Parathyroid adenoma (tissue), 2 donors: ENCODE results near the gene CATSPERE.
"Not testable (repeated sequence)": the region's sequence is repeated elsewhere in the genome, so short reads cannot be mapped to it uniquely, and the experiment has no call there.

Experiments used
- H2AFZ ChIP-seq: fragments of 300-600 bp; sonication (generic); one replicate; pipeline ENCODE4 v1.7.0; 2017; ENCODE audit warnings: antibody characterized with exemption, mild to moderate bottlenecking
- H3K27ac ChIP-seq: fragments of 300-600 bp; sonication (generic); one replicate; pipeline ENCODE4 v1.7.0; 2017
- H3K27me3 ChIP-seq: fragments of 300-600 bp; sonication (generic); one replicate; pipeline ENCODE4 v1.7.0; 2017; ENCODE audit warnings: low read length; ENCODE audit not compliant: control insufficient read depth, insufficient read depth
- H3K36me3 ChIP-seq: fragments of 300-600 bp; sonication (generic); one replicate; pipeline ENCODE4 v1.7.0; 2017; ENCODE audit warnings: low read length; ENCODE audit not compliant: control insufficient read depth, insufficient read depth
- H3K4me1 ChIP-seq: fragments of 300-600 bp; sonication (generic); one replicate; pipeline ENCODE4 v1.7.0; 2017; ENCODE audit warnings: control low read depth
- H3K4me2 ChIP-seq: fragments of 300-600 bp; sonication (generic); one replicate; pipeline ENCODE4 v1.7.0; 2017; ENCODE audit warnings: low read length
- H3K4me3 ChIP-seq: fragments of 300-600 bp; sonication (generic); one replicate; pipeline ENCODE4 v1.7.0; 2017; ENCODE audit warnings: low read depth, low read length
- H3K79me2 ChIP-seq: fragments of 300-600 bp; sonication (generic); one replicate; pipeline ENCODE4 v1.7.0; 2017; ENCODE audit warnings: control low read depth
- H3K9ac ChIP-seq: fragments of 300-600 bp; sonication (generic); one replicate; pipeline ENCODE4 v1.7.0; 2017; ENCODE audit warnings: mild to moderate bottlenecking
- H3K9me3 ChIP-seq: fragments of 300-600 bp; sonication (generic); one replicate; pipeline ENCODE4 v1.7.0; 2017; ENCODE audit warnings: low read length; ENCODE audit not compliant: control insufficient read depth
- TF ChIP-seq, protein P1 (sequence below): fragments of 300-600 bp; sonication (generic); IDR thresholded peaks from one replicate; pipeline ENCODE4 v1.7.0; 2017; ENCODE audit warnings: antibody characterized with exemption, mild to moderate bottlenecking
- donor health status: primary hyperparathyroidism.

The CATSPERE gene

DNA sequence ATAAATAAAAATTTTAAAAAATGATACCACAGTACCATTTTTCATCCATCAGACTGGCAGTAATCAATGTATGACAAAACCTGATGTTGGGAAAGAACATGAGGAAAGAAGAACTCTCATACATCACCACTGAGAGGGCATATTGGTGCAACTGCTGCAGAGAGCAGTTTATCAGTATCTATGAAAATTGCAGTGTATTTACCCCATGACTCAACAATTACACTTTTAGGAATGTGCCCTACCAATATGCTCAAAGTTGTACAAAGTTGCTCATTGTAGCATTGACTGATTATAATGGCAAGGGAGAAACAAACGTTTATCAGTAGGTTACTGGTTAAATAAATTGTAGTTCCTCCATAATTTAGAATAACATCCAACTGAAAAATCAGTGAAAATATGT is 36.7 kb downstream of the CATSPERE start:
- Histone ChIP-seq H3K79me2 (no peaks in the 10 kb centered on the region), H3K27me3 (no peaks in the 10 kb centered on the region), H3K4me3 (no peak overlapping the region), H3K9me3 (no peaks in the 10 kb centered on the region), H2AFZ (no peak overlapping the region), H3K27ac (no peak overlapping the region), H3K4me2 (no peak overlapping the region), H3K36me3 (no peaks in the 10 kb centered on the region), H3K4me1 (no peaks in the 10 kb centered on the region), H3K9ac (no peak overlapping the region)
- TF ChIP-seq, protein P1, sequence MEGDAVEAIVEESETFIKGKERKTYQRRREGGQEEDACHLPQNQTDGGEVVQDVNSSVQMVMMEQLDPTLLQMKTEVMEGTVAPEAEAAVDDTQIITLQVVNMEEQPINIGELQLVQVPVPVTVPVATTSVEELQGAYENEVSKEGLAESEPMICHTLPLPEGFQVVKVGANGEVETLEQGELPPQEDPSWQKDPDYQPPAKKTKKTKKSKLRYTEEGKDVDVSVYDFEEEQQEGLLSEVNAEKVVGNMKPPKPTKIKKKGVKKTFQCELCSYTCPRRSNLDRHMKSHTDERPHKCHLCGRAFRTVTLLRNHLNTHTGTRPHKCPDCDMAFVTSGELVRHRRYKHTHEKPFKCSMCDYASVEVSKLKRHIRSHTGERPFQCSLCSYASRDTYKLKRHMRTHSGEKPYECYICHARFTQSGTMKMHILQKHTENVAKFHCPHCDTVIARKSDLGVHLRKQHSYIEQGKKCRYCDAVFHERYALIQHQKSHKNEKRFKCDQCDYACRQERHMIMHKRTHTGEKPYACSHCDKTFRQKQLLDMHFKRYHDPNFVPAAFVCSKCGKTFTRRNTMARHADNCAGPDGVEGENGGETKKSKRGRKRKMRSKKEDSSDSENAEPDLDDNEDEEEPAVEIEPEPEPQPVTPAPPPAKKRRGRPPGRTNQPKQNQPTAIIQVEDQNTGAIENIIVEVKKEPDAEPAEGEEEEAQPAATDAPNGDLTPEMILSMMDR, result no peak

- H3K9ac ChIP-seq, H3K4me3 ChIP-seq, H3K36me3 ChIP-seq, H3K27me3 ChIP-seq, H3K4me2 ChIP-seq, H3K4me1 ChIP-seq, H3K9me3 ChIP-seq, H2AFZ ChIP-seq, H3K27ac ChIP-seq, H3K79me2 ChIP-seq: not testable (repeated sequence)
Observed at GRCh38 chr1:244499484-244499883, 38.4 kb downstream of the CATSPERE start.

GRCh38 chr1:244500515-244500914 is 39.4 kb downstream of the CATSPERE start:
- not testable (repeated sequence) for H3K36me3 ChIP-seq, H3K4me3 ChIP-seq, H3K27me3 ChIP-seq, H2AFZ ChIP-seq, H3K4me1 ChIP-seq, H3K27ac ChIP-seq, H3K79me2 ChIP-seq, H3K9ac ChIP-seq, H3K4me2 ChIP-seq, H3K9me3 ChIP-seq

DNA sequence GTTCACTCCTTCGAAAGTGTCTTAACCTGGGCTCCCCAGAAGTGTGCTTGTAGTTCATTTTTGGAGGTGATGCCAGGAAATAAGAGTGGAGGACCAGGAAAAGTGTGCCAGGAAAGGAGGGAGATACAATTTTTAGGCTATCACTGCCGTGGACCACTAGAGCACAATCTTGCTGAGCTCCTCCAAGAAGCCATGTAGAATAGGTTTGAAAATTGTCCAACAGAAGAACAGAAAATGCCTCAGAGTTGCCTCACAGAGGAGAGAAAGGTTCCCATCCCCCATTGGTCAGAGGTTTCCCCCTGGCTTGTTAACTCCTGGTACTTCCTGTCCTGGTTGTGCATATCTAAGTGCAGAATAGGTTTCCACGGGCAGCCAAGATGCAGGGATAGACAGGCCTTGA is 41.6 kb downstream of the CATSPERE start:
- H3K4me3 ChIP-seq, result no peak overlapping the region
- H3K4me1 ChIP-seq, result no peaks in the 10 kb centered on the region
- H3K9ac ChIP-seq, result no peak overlapping the region
- no peaks in the 10 kb centered on the region for H3K9me3 ChIP-seq
- H3K79me2 ChIP-seq, result no peaks in the 10 kb centered on the region
- TF ChIP-seq, protein P1, result no peak
- H3K27me3 ChIP-seq, result no peaks in the 10 kb centered on the region
- no peaks in the 10 kb centered on the region for H3K36me3 ChIP-seq
- H3K27ac ChIP-seq, result no peak overlapping the region
- no peak overlapping the region for H3K4me2 ChIP-seq
- no peak overlapping the region for H2AFZ ChIP-seq

- H2AFZ ChIP-seq, result no peak overlapping the region
- no peaks in the 10 kb centered on the region for H3K9me3 ChIP-seq
- no peaks in the 10 kb centered on the region for H3K4me1 ChIP-seq
- H3K36me3 ChIP-seq, result no peaks in the 10 kb centered on the region
- TF ChIP-seq, protein P1, result no peak
- no peak overlapping the region for H3K27ac ChIP-seq
- H3K79me2 ChIP-seq, result no peaks in the 10 kb centered on the region
- no peaks in the 10 kb centered on the region for H3K27me3 ChIP-seq
- no peak overlapping the region for H3K4me2 ChIP-seq
- no peak overlapping the region for H3K9ac ChIP-seq
- no peak overlapping the region for H3K4me3 ChIP-seq
Observed at GRCh38 chr1:244513493-244513892, 52.4 kb downstream of the CATSPERE start.

DNA sequence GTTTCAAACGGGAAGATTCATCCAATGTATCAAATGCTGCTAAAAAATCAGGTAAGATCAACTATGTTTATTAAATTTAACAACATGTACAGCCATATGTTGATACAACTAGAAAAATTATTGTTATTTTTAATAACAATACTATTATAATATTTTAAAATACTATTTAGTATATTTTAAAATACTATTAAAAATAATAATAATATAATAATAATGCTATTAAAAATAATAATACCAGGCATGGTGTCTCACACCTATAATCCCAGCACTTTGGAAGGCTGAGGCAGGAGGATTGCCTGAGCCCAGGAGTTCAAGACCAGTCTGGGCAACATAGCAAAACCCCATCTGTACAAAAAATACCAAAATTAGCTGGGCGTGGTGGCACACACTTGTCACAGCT is 54.6 kb downstream of the CATSPERE start:
- Histone ChIP-seq H3K4me1 (no peaks in the 10 kb centered on the region), H3K79me2 (no peaks in the 10 kb centered on the region), H3K4me3 (no peak overlapping the region), H3K4me2 (no peak overlapping the region), H3K9ac (no peak overlapping the region), H3K27ac (no peak overlapping the region), H3K27me3 (no peaks in the 10 kb centered on the region), H2AFZ (no peak overlapping the region), H3K36me3 (no peaks in the 10 kb centered on the region), H3K9me3 (no peaks in the 10 kb centered on the region)
- TF ChIP-seq, protein P1, result no peak
